SK-N-SH treated with all-trans-retinoic acid at 6 μM for 48 hours (cell line): ENCODE data around the gene SLC39A10.

Experiments
- ARNTL ChIP-seq: fragments of 450-650 bp; formaldehyde crosslinking; IDR thresholded peaks from 2 replicates; pipeline ENCODE4 v1.5.0; 2020; ENCODE audit warnings: low read depth, mild to moderate bottlenecking, moderate library complexity, borderline replicate concordance
- CREB5 ChIP-seq: fragments of 250-450 bp; sonication (Bioruptor Pico); IDR thresholded peaks from 2 replicates; pipeline ENCODE4 v1.5.1; 2020; ENCODE audit warnings: low read depth, mild to moderate bottlenecking, moderate library complexity
- CSDC2 ChIP-seq: fragments of 250-450 bp; sonication (Bioruptor Pico); IDR thresholded peaks from 2 replicates; pipeline ENCODE4 v1.5.0; 2020; ENCODE audit warnings: mild to moderate bottlenecking, moderate library complexity
- PATZ1 ChIP-seq: fragments of 250-450 bp; sonication (Bioruptor Pico); IDR thresholded peaks from 2 replicates; pipeline ENCODE4 v1.8.0; 2020; ENCODE audit warnings: mild to moderate bottlenecking, moderate library complexity, borderline replicate concordance
- PPARA ChIP-seq: fragments of 250-450 bp; sonication (Bioruptor Pico); IDR thresholded peaks from 2 replicates; pipeline ENCODE4 v1.5.0; 2020; ENCODE audit warnings: mild to moderate bottlenecking, borderline replicate concordance
- ZC3H10 ChIP-seq: fragments of 250-450 bp; sonication (Bioruptor Pico); IDR thresholded peaks from 2 replicates; pipeline ENCODE4 v1.5.1; 2021; ENCODE audit warnings: mild to moderate bottlenecking, moderate library complexity
- ZFP3 ChIP-seq: fragments of 250-450 bp; sonication (Bioruptor Pico); IDR thresholded peaks from 2 replicates; pipeline ENCODE4 v1.5.0; 2020; ENCODE audit warnings: mild to moderate bottlenecking, moderate library complexity
- ZNF8 ChIP-seq: fragments of 450-650 bp; formaldehyde crosslinking; IDR thresholded peaks from 2 replicates; pipeline ENCODE4 v1.5.0; 2020; ENCODE audit warnings: mild to moderate bottlenecking, moderate library complexity

DNA sequence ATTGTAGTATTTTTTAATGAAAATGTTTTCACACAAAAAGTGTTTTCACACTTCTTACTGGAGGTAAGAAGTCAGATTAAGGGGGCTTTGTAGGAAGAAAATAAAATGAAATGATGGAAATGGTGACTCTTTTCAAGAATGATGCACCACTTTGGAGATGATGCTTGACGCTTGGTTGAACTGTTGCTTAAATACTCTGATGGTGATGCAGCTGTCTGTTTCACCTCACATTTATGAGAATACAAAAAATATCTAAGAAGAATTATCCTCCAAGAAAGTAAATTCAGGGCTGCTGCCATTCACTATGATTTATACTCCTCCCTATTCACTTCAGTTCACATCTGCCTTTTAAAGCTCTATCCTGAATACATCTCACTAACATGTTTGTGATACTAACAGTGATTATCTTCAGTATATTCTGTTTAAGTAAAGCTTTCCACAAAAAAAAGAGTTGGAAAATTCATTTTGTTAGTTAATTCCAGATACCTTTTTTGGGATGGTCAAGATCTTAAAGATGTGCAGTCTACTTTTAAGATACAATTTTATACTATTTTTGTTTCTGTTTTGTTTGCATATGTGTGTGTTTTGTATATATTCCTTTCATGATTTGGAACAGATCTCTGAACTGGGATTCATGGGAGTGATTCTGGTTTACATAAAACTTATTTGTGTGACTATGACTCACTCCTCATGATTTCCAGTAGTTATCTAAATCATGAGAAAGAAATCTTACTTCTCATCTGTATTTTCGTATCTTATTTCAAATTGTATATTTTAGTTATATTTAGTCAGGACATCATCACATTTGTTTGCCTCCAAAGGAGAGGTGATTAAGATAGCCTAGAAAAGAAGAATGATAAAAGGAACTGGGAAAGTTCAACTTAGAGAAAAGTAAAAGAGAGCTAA is 53.1 kb downstream of the SLC39A10 start:
- TF ChIP-seq PATZ1 (CRISPR knock-in tag) (no peak), ARNTL (CRISPR knock-in tag) (no peak), ZC3H10 (no peak), PPARA (CRISPR knock-in tag) (no peak), CSDC2 (no peak), ZNF8 (CRISPR knock-in tag) (no peak), CREB5 (no peak), ZFP3 (no peak)
